HCT116 (cell line): ENCODE measurements around the gene AVPR1B. TPM values are rescaled to one million over a fixed set of nuclear protein-coding genes. Genes with fewer than 3 reads are reported as not detected.

Experiments
- ATAC-seq: fragments of 200-7000 bp; cut with Tn5 transposase; 2 replicates; pipeline ENCODE4 v1.9.1; 2020; ENCODE audit warnings: mild to moderate bottlenecking, moderate library complexity
- BruUV-seq: library from RNA; stranded (reverse); fragments of 400-500 nt; replicated peaks from 2 replicates; lab custom pipeline; 2021; lab: Mats Ljungman, UMichigan
- CTCF ChIA-PET: fragments of 300-600 bp; sonication (Branson Sonifier 250); formaldehyde crosslinking; loops from one replicate; lab custom pipeline; 2021; ENCODE audit warnings: antibody characterized with exemption; lab: Charles Lee
- POLR2A ChIA-PET: fragments of 300-600, 350-600 bp; sonication (Branson Sonifier 250); formaldehyde crosslinking; loops from one replicate; lab custom pipeline; 2021; ENCODE audit warnings: antibody characterized with exemption; lab: Charles Lee
- RAD21 ChIA-PET, 2 experiments: fragments of 300-600 bp; sonication (Branson Sonifier 250); formaldehyde crosslinking; loops; one replicate each; lab custom pipeline; 2023; ENCODE audit warnings: low total read pairs in 2 of 2; ENCODE audit not compliant: uncharacterized antibody in 2 of 2, unreplicated experiment in 2 of 2, low non-redundant PET in 1 of 2; lab: Charles Lee
- DNase-seq: peaks from one replicate; pipeline ENCODE4 v3.0.0-alpha.2; 2010; ENCODE audit warnings: low read depth, low spot score
- H2AFZ ChIP-seq: fragments of 200-600 bp; shearing (Covaris generic), sonication (generic); 2 replicates; pipeline ENCODE4 v1.6.1; 2017; ENCODE audit warnings: low read depth, mixed run types, mixed read lengths, antibody characterized with exemption, low read length; ENCODE audit not compliant: poor library complexity, severe bottlenecking
- H3K27ac ChIP-seq: 2 replicates; pipeline ENCODE4 v1.5.1; 2012; ENCODE audit warnings: low read depth, low read length
- H3K27me3 ChIP-seq: fragments of 200-600 bp; sonication (generic); 2 replicates; pipeline ENCODE4 v1.6.1; 2016; ENCODE audit warnings: mixed run types, low read length, mixed read lengths; ENCODE audit not compliant: insufficient read depth
- H3K36me3 ChIP-seq, 2 experiments: fragments of 200-500 bp in 1 of 2; fragments of 200-600 bp in 1 of 2; sonication (Bioruptor generic) in 1 of 2; sonication (generic) in 1 of 2; 2 replicates each; pipeline versions ENCODE4 v1.5.1 to v1.6.1; 2014 to 2016; ENCODE audit warnings: low read length in 2 of 2, inconsistent platforms in 1 of 2, mixed read lengths in 1 of 2, mixed run types in 1 of 2; ENCODE audit not compliant: insufficient read depth in 2 of 2, control insufficient read depth in 1 of 2
- H3K4me1 ChIP-seq, 2 experiments: fragments of 200-600 bp in 1 of 2; sonication (generic) in 1 of 2; 2 replicates each; pipeline versions ENCODE4 v1.5.1 to v1.6.1; 2012 to 2017; ENCODE audit warnings: low read length in 2 of 2, inconsistent platforms in 1 of 2, mild to moderate bottlenecking in 1 of 2, mixed read lengths in 1 of 2, mixed run types in 1 of 2, moderate library complexity in 1 of 2; ENCODE audit not compliant: insufficient read depth in 2 of 2, control insufficient read depth in 1 of 2
- H3K4me2 ChIP-seq: fragments of 200-600 bp; sonication (generic); 2 replicates; pipeline ENCODE4 v1.6.1; 2017; ENCODE audit warnings: mixed run types, low read length, mixed read lengths
- H3K4me3 ChIP-seq, 2 experiments: fragments of 200-600 bp in 1 of 2; sonication (generic) in 1 of 2; replicated peaks in 1 of 2; 2 replicates each; pipeline ENCODE4 v1.5.1; 2011 to 2016; ENCODE audit warnings: low read length in 2 of 2, control low read depth in 1 of 2, low read depth in 1 of 2, mild to moderate bottlenecking in 1 of 2, mixed read lengths in 1 of 2, mixed run types in 1 of 2
- H3K79me2 ChIP-seq: fragments of 200-600 bp; sonication (generic); 2 replicates; pipeline ENCODE4 v1.6.1; 2017; ENCODE audit warnings: mild to moderate bottlenecking, mixed run types, low read length, moderate library complexity, mixed read lengths; ENCODE audit not compliant: insufficient read depth
- H3K9ac ChIP-seq: fragments of 200-600 bp; sonication (generic); 2 replicates; pipeline ENCODE4 v1.6.1; 2016; ENCODE audit warnings: low read length, mixed read lengths
- H3K9me2 ChIP-seq: fragments of 200-600 bp; sonication (generic), shearing (Covaris generic); 2 replicates; pipeline ENCODE4 v1.6.1; 2017; ENCODE audit warnings: mixed run types, mild to moderate bottlenecking, moderate library complexity; ENCODE audit not compliant: insufficient read depth
- H3K9me3 ChIP-seq, 2 experiments: fragments of 200-500 bp in 1 of 2; fragments of 200-600 bp in 1 of 2; sonication (Bioruptor generic) in 1 of 2; sonication (generic) in 1 of 2; 2 replicates each; pipeline ENCODE4 v1.6.1; 2014 to 2017; ENCODE audit warnings: low read length in 2 of 2, mixed read lengths in 2 of 2, inconsistent platforms in 1 of 2, low read depth in 1 of 2, mild to moderate bottlenecking in 1 of 2, mixed run types in 1 of 2, moderate library complexity in 1 of 2; ENCODE audit not compliant: control insufficient read depth in 1 of 2, insufficient read depth in 1 of 2
- H4K20me1 ChIP-seq: fragments of 200-600 bp; sonication (generic), shearing (Covaris generic); 2 replicates; pipeline ENCODE4 v1.6.1; 2017; ENCODE audit warnings: mixed run types, mild to moderate bottlenecking, moderate library complexity; ENCODE audit not compliant: insufficient read depth
- CBX3 ChIP-seq: IDR thresholded peaks from 2 replicates; pipeline ENCODE4 v1.6.1; 2012; ENCODE audit warnings: low read depth
- CEBPB ChIP-seq: IDR thresholded peaks from 2 replicates; pipeline ENCODE4 v1.6.1; 2012; ENCODE audit warnings: low read depth
- EGR1 ChIP-seq: IDR thresholded peaks from 2 replicates; pipeline ENCODE4 v1.6.1; 2012; ENCODE audit warnings: low read depth
- ELF1 ChIP-seq: IDR thresholded peaks from 2 replicates; pipeline ENCODE4 v1.6.1; 2012; ENCODE audit warnings: low read depth, borderline replicate concordance
- SP1 ChIP-seq: IDR thresholded peaks from 2 replicates; pipeline ENCODE4 v1.6.1; 2012; ENCODE audit warnings: low read depth
- SRF ChIP-seq: IDR thresholded peaks from 2 replicates; pipeline ENCODE4 v1.6.1; 2012; ENCODE audit warnings: low read depth
- YY1 ChIP-seq: IDR thresholded peaks from 2 replicates; pipeline ENCODE4 v1.6.1; 2011; ENCODE audit warnings: low read length, low read depth, moderate library complexity, mild to moderate bottlenecking; ENCODE audit not compliant: insufficient replicate concordance; ENCODE audit errors: extremely low read depth
- ZBTB33 ChIP-seq: IDR thresholded peaks from 2 replicates; pipeline ENCODE4 v1.6.1; 2011; ENCODE audit warnings: mild to moderate bottlenecking, low read length, moderate library complexity; ENCODE audit not compliant: insufficient replicate concordance; ENCODE audit errors: extremely low read depth
- ZFX ChIP-seq: fragments of 450-650 bp; IDR thresholded peaks from 2 replicates; pipeline ENCODE4 v1.6.1; 2017
- intact Hi-C: fragments of 100-400 bp; cut with micrococcal nuclease; formaldehyde crosslinking; loops from 2 replicates; pipeline ENCODE4 v1.10.0; 2022
- total RNA-seq: library from RNA; stranded (reverse); gene quantifications from one replicate; pipeline ENCODE4 v1.2.1, GENCODE V29; 2021; ENCODE audit not compliant: unreplicated experiment
- TF ChIP-seq, protein P1 (sequence below): IDR thresholded peaks from 2 replicates; pipeline ENCODE4 v1.6.1; 2012; ENCODE audit warnings: low read depth

Gene AVPR1B
- total RNA-seq, 1 experiment from 2014 or later: not detected

GRCh38 chr1:206110820-206111219 is 6.4 kb downstream of the AVPR1B start:
- RAD21 ChIA-PET: no interaction called here
- Histone ChIP-seq H2AFZ (no peak overlapping the region), H3K36me3 (no peaks in the 10 kb centered on the region), H3K9ac (no peak overlapping the region), H3K4me2 (no peak overlapping the region), H3K4me1 (no peaks in the 10 kb centered on the region), H3K27ac (no peak overlapping the region), H3K4me3 (no peak overlapping the region), H3K9me3 (no peaks in the 10 kb centered on the region), H3K79me2 (no peaks in the 10 kb centered on the region), H3K9me2 (no peaks in the 10 kb centered on the region), H3K27me3 (no peaks in the 10 kb centered on the region; the same call in 1 of the 2 replicates), H4K20me1 (no peaks in the 10 kb centered on the region)
- no peak for TF ChIP-seq CBX3
- TF ChIP-seq YY1: no peak
- TF ChIP-seq ZBTB33: no peak
- ATAC-seq (no peak), DNase-seq (no peak)
- CTCF ChIA-PET: interaction anchor here (0.8 to 1.2 kb wide), 2 partner anchors 127 to 133 kb away, joined by 4 read pairs; no protein-coding TSS in a partner anchor
- BruUV-seq: no TSS peak
- POLR2A ChIA-PET: no interaction called here
- intact Hi-C loops: no loop called here

DNA sequence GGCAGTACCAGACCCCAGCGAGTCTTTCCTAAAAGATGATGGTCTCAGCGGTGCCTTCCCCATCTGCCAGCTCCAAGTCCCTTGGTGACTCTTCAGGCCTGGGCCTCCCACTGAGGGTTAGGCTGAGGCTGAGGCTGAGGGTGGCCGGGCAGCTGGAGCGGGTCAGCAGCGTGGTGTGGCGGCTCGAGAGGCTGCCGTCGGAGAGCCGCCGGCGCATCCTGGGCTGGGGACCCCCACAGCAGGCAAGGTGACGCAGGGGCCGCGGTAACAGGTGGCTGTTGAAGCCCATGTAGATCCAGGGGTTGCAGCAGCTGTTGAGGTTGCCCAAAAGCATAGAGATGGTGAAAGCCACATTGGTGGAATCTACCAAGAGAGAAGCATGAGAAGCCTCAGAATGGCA is 7.0 kb downstream of the AVPR1B start:
- Histone ChIP-seq H3K4me2 (no peak overlapping the region), H3K79me2 (no peaks in the 10 kb centered on the region), H3K27me3 (no peaks in the 10 kb centered on the region; the same call in 1 of the 2 replicates), H3K4me1 (no peaks in the 10 kb centered on the region), H2AFZ (no peak overlapping the region), H3K9ac (no peak overlapping the region), H3K9me3 (no peaks in the 10 kb centered on the region), H3K36me3 (no peaks in the 10 kb centered on the region), H3K4me3 (no peak overlapping the region), H3K27ac (no peak overlapping the region), H3K9me2 (no peaks in the 10 kb centered on the region), H4K20me1 (no peaks in the 10 kb centered on the region)
- TF ChIP-seq EGR1 (no peak), ZFX (no peak), SP1 (no peak), YY1 (no peak), ELF1 (no peak), CEBPB (no peak), SRF (no peak)
- TF ChIP-seq, protein P1, sequence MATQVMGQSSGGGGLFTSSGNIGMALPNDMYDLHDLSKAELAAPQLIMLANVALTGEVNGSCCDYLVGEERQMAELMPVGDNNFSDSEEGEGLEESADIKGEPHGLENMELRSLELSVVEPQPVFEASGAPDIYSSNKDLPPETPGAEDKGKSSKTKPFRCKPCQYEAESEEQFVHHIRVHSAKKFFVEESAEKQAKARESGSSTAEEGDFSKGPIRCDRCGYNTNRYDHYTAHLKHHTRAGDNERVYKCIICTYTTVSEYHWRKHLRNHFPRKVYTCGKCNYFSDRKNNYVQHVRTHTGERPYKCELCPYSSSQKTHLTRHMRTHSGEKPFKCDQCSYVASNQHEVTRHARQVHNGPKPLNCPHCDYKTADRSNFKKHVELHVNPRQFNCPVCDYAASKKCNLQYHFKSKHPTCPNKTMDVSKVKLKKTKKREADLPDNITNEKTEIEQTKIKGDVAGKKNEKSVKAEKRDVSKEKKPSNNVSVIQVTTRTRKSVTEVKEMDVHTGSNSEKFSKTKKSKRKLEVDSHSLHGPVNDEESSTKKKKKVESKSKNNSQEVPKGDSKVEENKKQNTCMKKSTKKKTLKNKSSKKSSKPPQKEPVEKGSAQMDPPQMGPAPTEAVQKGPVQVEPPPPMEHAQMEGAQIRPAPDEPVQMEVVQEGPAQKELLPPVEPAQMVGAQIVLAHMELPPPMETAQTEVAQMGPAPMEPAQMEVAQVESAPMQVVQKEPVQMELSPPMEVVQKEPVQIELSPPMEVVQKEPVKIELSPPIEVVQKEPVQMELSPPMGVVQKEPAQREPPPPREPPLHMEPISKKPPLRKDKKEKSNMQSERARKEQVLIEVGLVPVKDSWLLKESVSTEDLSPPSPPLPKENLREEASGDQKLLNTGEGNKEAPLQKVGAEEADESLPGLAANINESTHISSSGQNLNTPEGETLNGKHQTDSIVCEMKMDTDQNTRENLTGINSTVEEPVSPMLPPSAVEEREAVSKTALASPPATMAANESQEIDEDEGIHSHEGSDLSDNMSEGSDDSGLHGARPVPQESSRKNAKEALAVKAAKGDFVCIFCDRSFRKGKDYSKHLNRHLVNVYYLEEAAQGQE: no peak
- no TSS peak for BruUV-seq
- intact Hi-C loops: no loop called here
- ATAC-seq (no peak), DNase-seq (no peak)
- POLR2A ChIA-PET: no interaction called here
- RAD21 ChIA-PET: no interaction called here
- CTCF ChIA-PET: no interaction called here
